NCI-H2029 treated with DMSO at 0.1 percent for 48 hours (cell line): ENCODE measurements around the gene PLXNA1.

Experiments used
- DNase-seq: peaks from one replicate; lab custom pipeline; 2025; lab: John Stamatoyannopoulos, UW

The PLXNA1 gene

GRCh38 chr3:127018306-127018828 is 35.5 kb downstream of the PLXNA1 start:
- no peak for DNase-seq

- DNase-seq = no peak
Observed at GRCh38 chr3:127019449-127019848, 36.5 kb downstream of the PLXNA1 start.

GRCh38 chr3:127020543-127020942 is 37.6 kb downstream of the PLXNA1 start:
- no peak for DNase-seq

- no peak for DNase-seq
Observed at GRCh38 chr3:127022849-127023248, 39.9 kb downstream of the PLXNA1 start.

- DNase-seq = peak; percentile 19
Observed at GRCh38 chr3:127025456-127025855, 42.5 kb downstream of the PLXNA1 start.

GRCh38 chr3:127026036-127026435 is 43.1 kb downstream of the PLXNA1 start:
- DNase-seq = no peak

GRCh38 chr3:127026661-127027060 is 43.7 kb downstream of the PLXNA1 start:
- DNase-seq = no peak

GRCh38 chr3:127027061-127027735 is 44.3 kb downstream of the PLXNA1 start:
- DNase-seq = no peak

GRCh38 chr3:127027811-127028548 is 45.1 kb downstream of the PLXNA1 start:
- DNase-seq = no peak

- DNase-seq = no peak
Observed at GRCh38 chr3:127028781-127029657, 46.1 kb downstream of the PLXNA1 start.

- DNase-seq = no peak
Observed at GRCh38 chr3:127029658-127030507, 47.0 kb downstream of the PLXNA1 start.

- DNase-seq = no peak
Observed at GRCh38 chr3:127030508-127031412, 47.8 kb downstream of the PLXNA1 start.

- DNase-seq = no peak
Observed at GRCh38 chr3:127031413-127031810, 48.5 kb downstream of the PLXNA1 start.

GRCh38 chr3:127031845-127032244 is 48.9 kb downstream of the PLXNA1 start:
- DNase-seq = no peak

- DNase-seq = no peak
Observed at GRCh38 chr3:127032296-127032990, 49.5 kb downstream of the PLXNA1 start.
